CD4-positive, CD25-positive, alpha-beta regulatory T cell (primary cell): Measurements from ENCODE around the gene KLHL2. TPM values are rescaled to one million over a fixed set of nuclear protein-coding genes. Genes with fewer than 3 reads are reported as not detected.

Source experiments
- ATAC-seq, 2 donors: fragments of 150-1000 bp; cut with Tn5 transposase; one replicate each; pipeline ENCODE4 v1.10.0; 2021; ENCODE audit warnings: low read depth in 2 of 2, moderate number of reproducible peaks in 2 of 2, moderate library complexity in 1 of 2
- DNase-seq, 3 donors: peaks; one replicate each; pipeline versions ENCODE4 v3.0.0 to v3.0.0-alpha.2; 2012 to 2022; ENCODE audit warnings: mixed read lengths in 1 of 3
- H3K27ac ChIP-seq: one replicate; pipeline ENCODE4 v1.7.0; 2013; ENCODE audit warnings: mild to moderate bottlenecking, low read length; ENCODE audit not compliant: insufficient read depth, poor library complexity, severe bottlenecking
- H3K27me3 ChIP-seq: one replicate; pipeline ENCODE4 v1.7.0; 2013; ENCODE audit warnings: low read length; ENCODE audit not compliant: control insufficient read depth, insufficient read depth
- H3K36me3 ChIP-seq: one replicate; pipeline ENCODE4 v1.7.0; 2013; ENCODE audit warnings: mild to moderate bottlenecking, low read length, moderate library complexity; ENCODE audit not compliant: control insufficient read depth, insufficient read depth
- H3K4me1 ChIP-seq: 2 replicates; pipeline ENCODE4 v1.7.0; 2013; ENCODE audit warnings: mild to moderate bottlenecking, low read length; ENCODE audit not compliant: insufficient read depth, control insufficient read depth, poor library complexity, severe bottlenecking
- H3K4me3 ChIP-seq: one replicate; pipeline ENCODE4 v1.7.0; 2013; ENCODE audit warnings: low read depth, mild to moderate bottlenecking, low read length, moderate library complexity
- H3K9me3 ChIP-seq, 2 experiments: 1 replicate in 1 of 2; 2 replicates in 1 of 2; pipeline ENCODE4 v1.7.0; 2013; ENCODE audit warnings: low read length in 2 of 2, mild to moderate bottlenecking in 1 of 2, moderate library complexity in 1 of 2; ENCODE audit not compliant: control insufficient read depth in 2 of 2
- H3K27ac Mint-ChIP-seq, 3 donors: one replicate each; pipeline ENCODE4 v1.8.0; 2020 to 2022; ENCODE audit warnings: mild to moderate bottlenecking in 3 of 3, mixed read lengths in 3 of 3, moderate library complexity in 2 of 3
- H3K27me3 Mint-ChIP-seq: one replicate; pipeline ENCODE4 v1.8.0; 2022; ENCODE audit warnings: mild to moderate bottlenecking, mixed read lengths
- H3K36me3 Mint-ChIP-seq: one replicate; pipeline ENCODE4 v1.8.0; 2020; ENCODE audit warnings: mixed read lengths
- H3K4me1 Mint-ChIP-seq, 4 donors: one replicate each; pipeline ENCODE4 v1.8.0; 2020 to 2022; ENCODE audit warnings: mixed read lengths in 4 of 4, mild to moderate bottlenecking in 1 of 4
- H3K4me3 Mint-ChIP-seq, 4 donors: one replicate each; pipeline ENCODE4 v1.8.0; 2020 to 2022; ENCODE audit warnings: mild to moderate bottlenecking in 4 of 4, mixed read lengths in 4 of 4, moderate library complexity in 3 of 4
- H3K9me3 Mint-ChIP-seq, 7 donors: one replicate each; pipeline ENCODE4 v1.8.0; 2020 to 2022; ENCODE audit warnings: mixed read lengths in 7 of 7, mild to moderate bottlenecking in 3 of 7, moderate library complexity in 2 of 7
- polyA plus RNA-seq, 4 donors: library from polyadenylated mRNA; unstranded; fragments of 300-500 nt; fragmentation: Illumina TruSeq; gene quantifications; one replicate each; pipeline ENCODE4 v1.2.3, GENCODE V29; 2021
- total RNA-seq: library from RNA; stranded (reverse); gene quantifications from one replicate; pipeline ENCODE4 v1.2.3, GENCODE V29; 2022

KLHL2 gene
- total and polyA plus RNA-seq, 5 donors from 2014 or later = 7.1 to 31.2 (median 10.2) TPM

- peak overlapping the region; percentile 96 for H3K4me3 ChIP-seq
- peaks cover 32% of the 10 kb centered on the region for H3K4me1 ChIP-seq
- H3K27ac ChIP-seq = peak overlapping the region; percentile 78
- no peak for DNase-seq
- H3K9me3 ChIP-seq = no peaks in the 10 kb centered on the region
- Mint-ChIP-seq H3K27me3 (no peaks in the 10 kb centered on the region), H3K4me1 (peaks cover 15 to 29% (median 28%) of the 10 kb centered on the region in 4 donors), H3K4me3 (no peak overlapping the region), H3K36me3 (peaks cover 11% of the 10 kb centered on the region), H3K27ac (no peak overlapping the region), H3K9me3 (no peaks in the 10 kb centered on the region)
- ATAC-seq = no peak
- no peaks in the 10 kb centered on the region for H3K27me3 ChIP-seq
- H3K36me3 ChIP-seq = peaks cover 2% of the 10 kb centered on the region
Measured at GRCh38 chr4:165328101-165328425, 120.7 kb downstream of the KLHL2 start.

DNA sequence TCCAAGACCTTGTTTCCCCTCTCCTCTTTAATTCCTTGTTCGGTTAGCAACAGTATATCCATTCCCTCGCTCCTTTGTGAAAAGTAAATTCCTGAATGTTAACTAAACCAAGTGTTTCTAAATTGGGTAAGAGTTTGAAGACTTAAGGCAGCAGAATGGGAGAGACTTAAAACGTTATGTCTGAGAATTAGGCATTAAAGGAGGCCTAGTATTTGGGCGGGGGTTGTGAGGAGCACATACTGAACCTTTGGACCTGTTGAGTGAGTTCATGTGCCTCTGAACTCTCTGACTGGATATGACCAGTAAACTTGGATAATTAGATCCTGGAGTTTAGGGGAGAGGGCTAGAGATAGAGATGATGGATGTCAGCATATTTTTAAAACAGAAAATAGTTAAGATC lies 121.3 kb downstream of the KLHL2 start:
- H3K4me3 Mint-ChIP-seq = no peak overlapping the region
- DNase-seq (no peak), ATAC-seq (no peak)
- Histone ChIP-seq H3K27ac (no peak overlapping the region), H3K9me3 (no peaks in the 10 kb centered on the region), H3K36me3 (peaks cover 8% of the 10 kb centered on the region), H3K4me3 (peak overlapping the region; percentile 96), H3K4me1 (peaks cover 32% of the 10 kb centered on the region), H3K27me3 (no peaks in the 10 kb centered on the region)
- no peaks in the 10 kb centered on the region for H3K9me3 Mint-ChIP-seq
- H3K36me3 Mint-ChIP-seq = peaks cover 11% of the 10 kb centered on the region
- peaks cover 15 to 30% (median 28%) of the 10 kb centered on the region in 4 donors for H3K4me1 Mint-ChIP-seq
- no peak overlapping the region for H3K27ac Mint-ChIP-seq
- no peaks in the 10 kb centered on the region for H3K27me3 Mint-ChIP-seq

DNA sequence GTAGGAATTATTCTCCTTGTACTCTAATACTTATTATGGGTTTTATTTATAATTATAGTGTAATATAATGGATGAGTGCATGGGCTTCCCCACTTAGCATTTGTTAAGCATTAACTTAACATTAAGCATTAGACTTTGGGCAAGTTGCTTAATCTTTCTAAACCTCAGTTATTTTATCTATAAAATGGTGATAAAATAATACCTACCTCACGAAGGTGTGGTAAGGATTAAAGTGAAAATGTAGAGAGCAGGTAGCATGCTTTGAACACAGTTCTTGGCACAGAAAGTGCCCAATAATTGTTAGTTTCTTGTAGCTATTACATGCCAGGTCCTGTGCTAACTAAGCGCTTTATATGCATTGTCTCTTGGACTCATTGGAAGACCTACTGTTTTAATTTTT lies 122.7 kb downstream of the KLHL2 start:
- Histone ChIP-seq H3K4me3 (no peak overlapping the region), H3K4me1 (peaks cover 32% of the 10 kb centered on the region), H3K36me3 (peaks cover 19% of the 10 kb centered on the region), H3K27ac (no peak overlapping the region), H3K27me3 (no peaks in the 10 kb centered on the region), H3K9me3 (no peaks in the 10 kb centered on the region)
- Mint-ChIP-seq H3K36me3 (peaks cover 16% of the 10 kb centered on the region), H3K27me3 (no peaks in the 10 kb centered on the region), H3K4me1 (peaks cover 15 to 38% (median 28%) of the 10 kb centered on the region in 4 donors), H3K4me3 (peak overlapping the region in 1 of 4 donors; percentile 65), H3K27ac (no peak overlapping the region), H3K9me3 (no peaks in the 10 kb centered on the region)
- no peak for DNase-seq
- ATAC-seq = no peak

DNA sequence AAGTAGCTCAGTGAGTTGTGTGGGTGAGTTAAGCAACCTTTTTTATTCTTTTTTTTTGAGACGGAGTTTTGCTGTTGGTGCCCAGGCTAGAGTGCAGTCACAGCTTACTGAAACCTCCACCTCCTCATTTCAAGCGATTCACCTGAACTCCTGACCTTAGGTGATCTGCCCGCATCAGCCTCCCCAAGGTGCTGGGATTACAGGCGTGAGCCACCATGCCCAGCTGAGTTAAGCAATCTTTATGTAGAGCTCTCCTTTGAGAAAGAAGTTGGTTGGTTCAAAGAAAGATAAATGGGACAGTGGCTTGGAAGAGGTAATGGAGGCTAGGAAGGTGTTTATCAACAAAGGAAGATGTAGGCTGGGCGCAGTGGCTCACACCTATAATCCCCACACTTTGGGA lies 123.3 kb downstream of the KLHL2 start:
- peak overlapping the region in 1 of 3 donors; percentile 23 for H3K27ac Mint-ChIP-seq
- no peaks in the 10 kb centered on the region for H3K9me3 ChIP-seq
- no peak overlapping the region for H3K27ac ChIP-seq
- peak overlapping the region in 1 of 4 donors; percentile 65 for H3K4me3 Mint-ChIP-seq
- H3K4me3 ChIP-seq = no peak overlapping the region
- no peaks in the 10 kb centered on the region for H3K27me3 ChIP-seq
- H3K36me3 ChIP-seq = peaks cover 19% of the 10 kb centered on the region
- H3K4me1 Mint-ChIP-seq = peaks cover 15 to 41% (median 31%) of the 10 kb centered on the region in 4 donors
- no peak for ATAC-seq
- H3K9me3 Mint-ChIP-seq = no peaks in the 10 kb centered on the region
- no peaks in the 10 kb centered on the region for H3K27me3 Mint-ChIP-seq
- H3K36me3 Mint-ChIP-seq = peaks cover 16% of the 10 kb centered on the region
- peaks cover 32% of the 10 kb centered on the region for H3K4me1 ChIP-seq
- DNase-seq = no peak

- Histone ChIP-seq H3K27me3 (no peaks in the 10 kb centered on the region), H3K4me1 (peaks cover 30% of the 10 kb centered on the region), H3K4me3 (no peak overlapping the region), H3K27ac (no peak overlapping the region), H3K9me3 (no peaks in the 10 kb centered on the region), H3K36me3 (peaks cover 19% of the 10 kb centered on the region)
- Mint-ChIP-seq H3K27ac (peak overlapping the region in 2 of 3 donors; percentile 23 to 42), H3K4me3 (peak overlapping the region in 2 of 4 donors; percentile 20 to 65), H3K9me3 (no peaks in the 10 kb centered on the region), H3K36me3 (peaks cover 17% of the 10 kb centered on the region), H3K4me1 (peaks cover 18 to 42% (median 28%) of the 10 kb centered on the region in 4 donors), H3K27me3 (no peaks in the 10 kb centered on the region)
- no peak for ATAC-seq
- peak in 1 of 3 donors; percentile 26 for DNase-seq
Measured at GRCh38 chr4:165331359-165331758, 124.0 kb downstream of the KLHL2 start.

DNA sequence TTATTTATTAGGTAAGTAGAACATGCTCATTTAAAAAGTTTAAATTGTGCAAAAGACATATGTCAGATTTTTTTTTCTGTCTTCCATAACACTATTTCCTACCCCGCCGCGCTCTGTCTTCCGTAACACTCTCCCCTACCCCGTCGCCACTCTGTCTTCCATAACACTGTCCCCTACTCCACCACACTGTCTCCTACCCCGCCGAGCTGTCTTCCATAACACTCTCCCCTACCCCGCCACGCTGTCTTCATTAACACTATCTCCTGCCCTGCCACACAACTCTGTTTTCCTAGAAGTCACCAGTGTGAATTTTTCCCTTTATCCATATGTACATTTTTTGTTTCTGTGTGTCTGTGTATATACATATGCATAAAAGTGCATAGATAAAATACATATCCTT lies 124.5 kb downstream of the KLHL2 start:
- no peaks in the 10 kb centered on the region for H3K27me3 ChIP-seq
- ATAC-seq = no peak
- H3K27ac ChIP-seq = no peak overlapping the region
- Mint-ChIP-seq H3K4me1 (peaks cover 19 to 45% (median 28%) of the 10 kb centered on the region in 4 donors), H3K27ac (no peak overlapping the region), H3K4me3 (peak overlapping the region in 1 of 4 donors; percentile 2), H3K9me3 (no peaks in the 10 kb centered on the region), H3K27me3 (no peaks in the 10 kb centered on the region), H3K36me3 (peaks cover 21% of the 10 kb centered on the region)
- DNase-seq = no peak
- H3K4me1 ChIP-seq = peaks cover 26% of the 10 kb centered on the region
- no peak overlapping the region for H3K4me3 ChIP-seq
- H3K9me3 ChIP-seq = no peaks in the 10 kb centered on the region
- H3K36me3 ChIP-seq = peaks cover 21% of the 10 kb centered on the region

DNA sequence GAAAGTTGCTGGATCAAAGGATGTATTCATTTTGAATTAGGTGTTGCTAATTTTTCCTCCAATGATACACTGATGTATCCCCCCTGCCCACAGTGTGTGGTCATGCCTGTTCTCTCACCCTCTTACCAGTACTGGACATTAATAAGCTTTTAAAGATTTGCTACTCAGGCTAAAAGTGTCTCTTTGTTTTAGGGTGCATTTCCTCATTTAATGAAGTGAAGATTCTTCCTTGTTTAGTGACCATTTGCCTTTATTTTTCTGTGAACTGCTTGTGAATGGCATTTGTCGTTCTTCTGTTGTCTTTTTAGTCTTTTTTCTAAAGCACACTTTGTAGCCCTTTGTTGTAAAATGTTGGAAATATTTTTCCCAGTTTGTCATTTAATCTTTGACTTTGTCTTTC lies 125.1 kb downstream of the KLHL2 start:
- Mint-ChIP-seq H3K27me3 (no peaks in the 10 kb centered on the region), H3K9me3 (no peaks in the 10 kb centered on the region), H3K36me3 (peaks cover 25% of the 10 kb centered on the region), H3K4me3 (no peak overlapping the region), H3K4me1 (peaks cover 19 to 50% (median 29%) of the 10 kb centered on the region in 4 donors), H3K27ac (no peak overlapping the region)
- ATAC-seq = no peak
- Histone ChIP-seq H3K9me3 (no peaks in the 10 kb centered on the region), H3K27me3 (no peaks in the 10 kb centered on the region), H3K36me3 (peaks cover 23% of the 10 kb centered on the region), H3K27ac (no peak overlapping the region), H3K4me3 (no peak overlapping the region), H3K4me1 (peaks cover 23% of the 10 kb centered on the region)
- DNase-seq = no peak

DNA sequence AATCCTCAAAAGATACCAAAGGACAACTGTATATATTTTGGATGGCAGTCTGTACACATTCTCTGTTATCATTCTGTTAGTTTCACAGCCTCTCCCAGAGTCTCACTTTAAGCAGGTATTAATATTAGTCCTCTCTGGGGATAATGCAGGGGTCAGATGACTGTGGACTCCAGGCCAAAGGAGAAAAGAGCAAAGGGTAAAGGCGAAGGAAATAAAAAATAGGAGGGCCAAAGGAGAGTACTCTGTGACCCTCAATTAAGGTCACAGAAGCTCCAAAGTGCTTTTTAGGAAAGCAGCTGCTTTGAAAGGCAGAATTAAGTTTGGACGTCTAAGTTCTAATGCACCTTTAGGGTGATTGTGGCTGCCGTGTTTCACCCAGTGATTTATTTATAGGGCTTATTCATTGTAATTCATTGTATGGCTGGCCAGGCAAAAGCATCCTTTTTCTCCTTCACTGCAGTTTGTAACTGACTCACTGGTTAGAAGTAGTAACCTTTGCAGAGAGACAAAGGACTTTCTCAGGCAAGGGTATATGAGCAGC lies 127.9 kb downstream of the KLHL2 start:
- no peak for DNase-seq
- no peak overlapping the region for H3K4me3 ChIP-seq
- peaks cover 43% of the 10 kb centered on the region for H3K36me3 ChIP-seq
- peak overlapping the region in 1 of 3 donors; percentile 35 for H3K27ac Mint-ChIP-seq
- H3K4me1 ChIP-seq = no peaks in the 10 kb centered on the region
- H3K4me1 Mint-ChIP-seq = peaks cover 22 to 50% (median 31%) of the 10 kb centered on the region in 4 donors
- no peak overlapping the region for H3K27ac ChIP-seq
- H3K27me3 Mint-ChIP-seq = no peaks in the 10 kb centered on the region
- no peak overlapping the region for H3K4me3 Mint-ChIP-seq
- H3K27me3 ChIP-seq = no peaks in the 10 kb centered on the region
- H3K9me3 Mint-ChIP-seq = no peaks in the 10 kb centered on the region
- H3K9me3 ChIP-seq = no peaks in the 10 kb centered on the region
- ATAC-seq = no peak
- peaks cover 33% of the 10 kb centered on the region for H3K36me3 Mint-ChIP-seq
